Measurements from ENCODE around the gene DLX2.

Gene DLX2

DNA sequence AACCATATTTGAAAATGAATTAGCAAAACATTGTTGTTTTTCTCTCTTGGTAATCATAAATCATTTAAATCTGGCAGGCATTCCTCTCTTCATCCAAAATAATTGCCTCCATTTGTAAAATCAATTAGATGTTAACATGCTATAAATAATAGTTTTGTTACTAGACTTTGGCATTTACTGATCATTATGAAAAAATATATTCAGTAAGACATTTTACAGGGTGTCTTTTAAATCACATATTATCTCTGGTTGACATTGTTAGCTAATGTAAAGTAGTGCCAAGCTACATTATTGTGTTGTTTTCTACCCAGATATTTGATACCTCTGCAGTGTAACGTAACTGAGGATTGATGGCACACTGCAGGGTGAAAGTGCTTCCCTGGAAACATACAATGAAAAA lies 49.2 kb downstream of the DLX2 start:
- DNase-seq (ENCODE audit: low read depth) = no peak

DNA sequence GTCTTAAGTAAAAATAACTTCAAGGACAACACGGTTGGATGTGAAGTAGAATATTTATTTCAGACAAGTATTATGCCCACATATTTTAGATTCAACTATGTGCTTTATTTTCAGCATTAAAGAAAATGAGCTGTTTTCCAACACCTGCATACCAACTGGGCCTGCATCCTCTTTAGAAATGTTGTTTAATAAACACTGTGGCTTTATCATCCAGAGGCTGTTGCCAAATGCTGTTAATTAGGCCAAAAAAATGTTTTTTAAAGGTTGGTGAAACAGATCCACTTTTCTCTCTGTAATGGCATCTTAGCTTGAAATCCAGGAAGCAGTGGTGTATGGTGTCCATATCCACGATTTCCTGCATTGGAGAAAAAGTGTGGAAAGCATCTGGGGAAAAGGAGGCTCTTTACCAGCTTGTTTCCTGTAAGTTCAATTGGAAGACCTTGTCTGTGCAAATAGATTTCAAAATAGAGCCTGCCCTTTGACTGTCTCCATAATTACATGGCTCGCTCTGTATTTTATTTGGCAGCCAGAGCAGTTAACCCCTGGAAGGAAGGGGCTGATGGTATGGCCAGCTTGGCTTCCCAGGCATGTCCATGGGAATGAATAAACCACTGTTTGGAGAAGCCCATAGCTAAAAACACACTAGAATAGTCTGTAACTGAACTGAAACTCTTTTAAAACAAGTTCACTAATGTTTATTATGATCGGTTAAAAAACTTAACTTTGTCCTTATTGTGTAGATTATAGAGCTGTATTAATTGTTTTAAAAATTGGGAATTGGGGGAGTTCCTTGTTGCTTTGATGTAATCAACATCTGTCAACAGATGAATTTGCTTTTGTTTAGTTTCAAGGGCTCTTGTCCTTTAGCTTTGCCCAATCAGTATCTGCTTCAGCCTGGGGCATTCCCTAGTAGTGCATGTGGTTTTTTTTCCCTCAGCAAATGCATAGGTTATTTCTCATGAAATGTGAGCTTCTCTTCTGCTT lies 50.4 kb downstream of the DLX2 start:
- no peak for DNase-seq (ENCODE audit: low read depth)

DNA sequence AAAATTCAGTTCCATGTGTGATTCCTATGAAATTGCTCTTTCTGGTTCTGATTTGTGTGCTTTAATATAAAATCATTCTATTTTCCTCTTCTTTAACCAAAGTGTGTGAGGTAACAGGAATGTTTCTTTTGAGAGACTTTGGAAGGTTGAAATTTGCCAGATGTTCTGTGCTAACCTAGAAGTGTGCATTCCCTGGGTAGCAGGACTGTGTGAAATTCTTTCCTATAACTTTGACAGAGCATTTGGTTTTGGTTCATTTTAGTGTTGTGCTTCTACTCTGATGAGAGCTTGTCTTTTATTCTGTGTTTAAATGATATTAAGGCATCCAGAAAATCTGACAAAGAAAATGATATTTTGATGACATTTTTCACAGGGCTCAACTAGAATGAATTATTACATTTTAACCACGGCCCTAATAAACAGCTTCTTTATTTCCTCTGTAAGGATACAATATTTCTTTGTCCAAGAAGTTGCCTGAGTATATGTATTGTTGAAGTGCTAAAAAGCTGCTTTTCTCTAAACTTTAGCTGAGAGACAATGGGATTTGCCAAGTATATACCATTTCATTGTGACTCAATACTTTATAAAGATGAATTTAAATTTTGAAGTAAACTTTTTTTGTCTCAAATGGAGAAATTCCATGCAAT lies 52.1 kb downstream of the DLX2 start:
- DNase-seq (ENCODE audit: low read depth) = no peak

DNA sequence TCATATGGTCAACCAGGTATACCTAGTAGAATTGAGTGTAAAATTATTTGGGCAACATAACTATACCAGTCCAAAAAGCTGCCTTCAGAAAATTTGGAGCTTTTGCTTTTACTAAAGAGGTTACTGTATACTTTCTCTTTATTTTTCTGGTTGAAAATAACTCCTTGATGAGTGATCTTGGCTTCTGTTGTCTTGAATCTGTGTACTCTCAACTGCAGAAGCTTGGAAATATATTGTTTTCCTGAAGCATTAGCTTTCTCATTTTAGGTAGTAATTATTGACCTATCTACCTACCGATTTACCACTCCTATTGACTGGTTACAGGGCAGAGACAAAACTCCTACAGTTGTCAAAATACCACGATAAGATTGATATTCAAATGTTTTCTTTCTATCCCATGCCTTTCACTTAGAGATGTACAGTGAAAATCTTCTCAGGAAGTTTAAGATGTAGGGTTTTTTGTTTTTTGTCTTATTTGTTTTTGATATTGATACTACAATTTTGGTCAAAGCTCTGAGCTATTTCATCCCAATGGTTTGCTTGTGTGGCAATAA lies 53.1 kb downstream of the DLX2 start:
- no peak for DNase-seq (ENCODE audit: low read depth)

Data from T-helper 22 cell (primary cell).